Fibroblast of skin of left biceps (primary cell): ENCODE results near the gene FAM83C.
A peak's percentile ranks its signal among the peaks of the same experiment; 100 is the strongest.
"Not testable (repeated sequence)": the region's sequence is repeated elsewhere in the genome, so short reads cannot be mapped to it uniquely, and the experiment has no call there.

ENCODE experiments used
- DNase-seq, 2 experiments: peaks; one replicate each; pipeline ENCODE4 v3.0.0-alpha.2; 2013; ENCODE audit warnings: low read depth in 2 of 2

The FAM83C gene

DNA sequence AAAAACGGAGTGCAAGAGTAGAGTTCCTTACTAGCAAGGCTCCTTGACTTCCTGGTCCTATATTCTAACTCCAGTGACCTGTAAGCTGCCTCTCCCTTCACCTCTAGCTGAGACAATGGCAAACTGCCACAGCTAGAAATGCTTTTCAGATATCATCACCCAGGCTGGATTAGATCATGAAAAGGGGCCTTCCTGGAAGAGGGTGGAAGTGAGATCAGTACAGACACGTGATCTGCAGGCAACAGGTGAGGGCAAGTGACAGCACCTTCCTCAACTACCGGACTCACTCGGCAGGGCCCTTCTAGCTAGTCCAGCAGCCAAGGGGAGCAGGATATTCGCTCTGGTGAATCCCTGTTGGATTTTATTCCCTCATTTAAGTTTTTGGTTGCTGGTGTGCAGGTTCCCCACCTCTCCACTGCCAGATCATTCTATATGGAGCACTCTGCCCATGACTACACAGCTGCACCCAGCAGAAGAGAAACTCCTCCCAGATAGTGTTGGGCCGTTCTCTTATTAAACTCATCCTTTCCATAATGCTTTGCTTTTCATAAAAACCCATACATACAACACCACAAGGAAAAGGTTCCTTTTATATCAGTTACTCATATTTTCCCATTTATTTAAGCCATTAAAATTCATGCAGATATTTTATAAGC lies 26.4 kb upstream of the FAM83C start:
- no peak for DNase-seq

DNA sequence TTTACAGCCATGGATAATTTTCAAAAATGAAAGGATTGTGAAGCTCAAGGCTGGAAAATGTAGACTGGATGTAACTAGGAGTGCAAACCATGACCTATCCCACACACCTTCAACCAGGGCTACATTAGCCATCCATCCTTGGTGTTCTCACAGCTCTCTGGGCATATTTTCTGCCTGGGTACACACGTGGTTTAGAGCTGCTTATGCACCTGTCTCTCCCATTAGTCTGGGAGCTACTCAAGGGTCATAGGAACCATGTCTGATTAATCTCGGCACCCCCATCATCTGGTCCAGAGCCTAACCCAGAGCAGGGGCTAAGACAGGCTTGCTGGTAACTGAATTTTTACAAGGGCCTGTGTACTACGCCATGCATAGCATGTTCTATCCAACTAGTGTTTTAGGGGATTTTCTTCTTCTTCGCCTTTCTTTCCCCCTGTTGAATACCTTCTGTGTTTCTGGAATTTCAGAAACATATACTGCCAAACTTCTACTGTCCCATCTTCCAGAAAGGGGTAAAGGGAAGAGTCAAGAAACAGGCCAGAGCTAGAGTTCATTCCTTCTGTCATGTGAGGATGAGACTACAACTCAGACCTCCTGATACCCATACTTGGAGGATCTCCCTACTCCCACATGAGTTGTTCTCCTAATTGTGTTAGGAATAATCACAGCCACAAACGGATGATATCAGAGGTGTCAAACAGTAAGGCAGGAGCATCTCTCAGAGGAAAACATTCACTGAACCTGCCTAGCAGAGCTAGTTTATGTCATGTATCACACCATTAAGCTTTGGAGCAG lies 25.4 kb upstream of the FAM83C start:
- DNase-seq = no peak

DNA sequence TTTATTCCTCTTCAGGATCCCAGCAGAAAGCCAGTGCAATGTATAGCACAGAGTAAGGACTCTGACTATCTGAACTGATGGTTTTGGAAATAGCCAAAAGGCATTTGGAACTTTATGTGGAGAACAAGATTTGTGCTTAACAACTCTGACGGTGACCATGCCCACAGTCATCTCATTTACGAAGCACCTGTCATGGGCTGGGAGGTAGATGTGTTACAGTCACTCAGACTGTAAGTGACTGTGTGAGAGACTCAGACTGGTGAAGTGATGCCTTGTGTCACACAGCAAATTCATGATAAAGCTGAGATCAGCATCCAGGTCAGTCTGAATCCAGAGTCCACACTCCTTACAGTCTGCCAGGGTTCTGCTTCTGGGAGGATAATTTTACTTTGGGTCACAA lies 23.9 kb upstream of the FAM83C start:
- no peak for DNase-seq

DNA sequence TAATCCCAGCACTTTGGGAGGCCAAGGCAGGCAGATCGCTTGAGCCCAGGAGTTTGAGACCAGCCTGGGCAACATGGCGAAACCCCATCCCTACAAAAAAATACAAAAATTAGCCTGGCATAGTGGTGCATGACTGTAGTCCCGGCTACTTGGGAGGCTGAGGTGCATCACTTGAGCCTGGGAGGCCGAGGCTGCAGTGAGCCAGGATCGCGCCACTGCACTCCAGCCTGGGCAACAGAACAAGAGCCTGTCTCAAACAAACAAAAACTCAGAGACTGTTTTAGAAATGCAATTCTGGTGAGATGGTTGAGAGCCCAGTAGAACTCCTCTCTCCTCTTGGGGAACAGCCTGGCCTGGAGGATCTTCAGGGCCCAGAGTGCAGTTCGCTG lies 23.4 kb upstream of the FAM83C start:
- not testable (repeated sequence) for DNase-seq

DNA sequence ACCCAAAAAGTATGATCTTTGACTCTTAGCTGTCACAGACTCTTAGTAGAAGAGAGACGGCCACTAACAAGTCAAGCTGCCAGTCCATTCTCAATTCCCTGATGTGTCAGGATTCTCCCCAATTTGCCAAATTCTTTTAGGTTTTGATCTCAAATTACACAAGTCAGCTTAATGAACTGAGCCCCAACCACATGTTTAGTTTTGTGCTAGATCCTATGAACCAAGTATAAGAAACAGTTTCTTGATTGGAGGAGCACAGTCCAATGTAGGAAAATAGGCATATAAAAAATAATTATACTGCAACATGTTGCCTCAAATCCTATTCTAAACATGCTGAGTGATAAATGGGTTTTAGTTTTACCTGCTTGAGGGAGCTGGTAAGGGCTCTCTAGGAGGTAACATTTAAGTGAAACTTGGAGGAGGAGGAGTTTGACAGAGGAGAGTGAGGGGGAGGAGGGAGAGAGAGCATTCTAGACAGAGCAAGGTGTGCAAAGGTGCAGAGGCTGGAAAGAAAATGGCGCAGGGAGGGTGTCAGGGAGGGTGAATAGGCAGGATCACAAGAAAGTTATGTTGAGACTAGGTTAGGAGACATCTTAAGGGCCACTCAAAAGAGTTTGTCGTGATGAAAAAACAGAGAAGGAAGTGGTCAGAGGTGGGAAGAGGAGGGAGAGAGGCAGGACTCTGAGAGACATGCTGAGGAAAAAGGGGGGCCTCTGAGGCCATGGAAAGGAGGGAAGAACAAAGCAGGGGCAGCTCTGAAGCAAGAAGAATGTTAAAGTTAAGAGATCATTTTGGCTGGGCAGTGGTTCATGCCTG lies 22.8 kb upstream of the FAM83C start:
- no peak for DNase-seq

DNA sequence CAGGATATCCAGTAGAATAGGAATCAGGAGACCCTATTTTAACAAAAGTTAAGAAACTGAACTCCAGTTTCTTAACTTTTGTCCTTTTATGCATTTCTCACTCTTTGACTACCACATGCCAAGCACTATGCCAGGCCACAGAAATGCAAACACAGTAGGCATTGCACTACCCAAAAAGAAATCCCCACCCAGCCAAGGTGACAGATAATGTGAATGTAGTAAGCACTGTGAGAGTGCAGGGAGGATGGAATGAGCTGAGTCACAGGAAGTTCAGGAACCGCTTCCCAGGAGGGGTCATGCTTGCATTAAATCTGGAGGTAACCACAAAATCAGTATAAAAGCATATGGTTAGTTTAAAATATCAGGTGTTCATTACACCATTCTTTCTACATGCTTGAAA lies 20.1 kb upstream of the FAM83C start:
- DNase-seq = no peak

DNA sequence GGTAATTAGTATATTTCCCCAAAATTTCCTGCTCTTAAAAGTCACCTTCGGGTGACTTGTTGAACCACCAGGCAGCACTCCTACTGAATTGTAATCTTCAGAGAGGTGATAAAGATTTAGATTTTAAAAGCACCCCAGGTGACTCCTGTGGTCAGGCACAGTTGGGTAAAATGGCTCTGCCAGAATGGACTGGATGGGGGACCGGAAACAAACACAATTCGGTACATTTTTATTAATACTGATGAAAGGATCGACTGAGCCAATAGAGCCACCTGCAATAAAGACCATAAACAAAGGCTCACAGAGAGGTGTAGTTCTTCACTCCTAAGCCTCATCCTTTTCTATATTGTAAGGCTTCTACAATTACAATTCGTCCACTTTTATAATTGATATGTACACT lies 19.6 kb upstream of the FAM83C start:
- DNase-seq = no peak

DNA sequence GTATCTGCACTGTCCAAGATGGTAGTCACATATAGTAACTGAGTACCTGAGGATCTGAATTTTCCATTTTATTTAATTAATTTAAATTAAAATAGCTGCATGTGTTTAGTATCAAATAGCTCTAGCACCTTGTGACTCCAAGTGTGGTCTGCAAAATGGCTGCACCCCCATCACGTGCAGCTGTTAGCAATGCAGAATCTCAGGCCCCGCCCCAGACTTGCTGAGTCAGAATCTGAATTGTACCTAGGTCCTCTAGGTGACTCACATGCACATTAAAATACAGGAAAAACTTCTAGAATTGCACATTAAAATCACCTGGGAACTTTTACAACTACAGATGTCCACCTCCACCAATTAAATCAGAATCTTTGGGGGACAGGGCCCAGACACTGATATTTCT lies 19.2 kb upstream of the FAM83C start:
- no peak for DNase-seq

DNA sequence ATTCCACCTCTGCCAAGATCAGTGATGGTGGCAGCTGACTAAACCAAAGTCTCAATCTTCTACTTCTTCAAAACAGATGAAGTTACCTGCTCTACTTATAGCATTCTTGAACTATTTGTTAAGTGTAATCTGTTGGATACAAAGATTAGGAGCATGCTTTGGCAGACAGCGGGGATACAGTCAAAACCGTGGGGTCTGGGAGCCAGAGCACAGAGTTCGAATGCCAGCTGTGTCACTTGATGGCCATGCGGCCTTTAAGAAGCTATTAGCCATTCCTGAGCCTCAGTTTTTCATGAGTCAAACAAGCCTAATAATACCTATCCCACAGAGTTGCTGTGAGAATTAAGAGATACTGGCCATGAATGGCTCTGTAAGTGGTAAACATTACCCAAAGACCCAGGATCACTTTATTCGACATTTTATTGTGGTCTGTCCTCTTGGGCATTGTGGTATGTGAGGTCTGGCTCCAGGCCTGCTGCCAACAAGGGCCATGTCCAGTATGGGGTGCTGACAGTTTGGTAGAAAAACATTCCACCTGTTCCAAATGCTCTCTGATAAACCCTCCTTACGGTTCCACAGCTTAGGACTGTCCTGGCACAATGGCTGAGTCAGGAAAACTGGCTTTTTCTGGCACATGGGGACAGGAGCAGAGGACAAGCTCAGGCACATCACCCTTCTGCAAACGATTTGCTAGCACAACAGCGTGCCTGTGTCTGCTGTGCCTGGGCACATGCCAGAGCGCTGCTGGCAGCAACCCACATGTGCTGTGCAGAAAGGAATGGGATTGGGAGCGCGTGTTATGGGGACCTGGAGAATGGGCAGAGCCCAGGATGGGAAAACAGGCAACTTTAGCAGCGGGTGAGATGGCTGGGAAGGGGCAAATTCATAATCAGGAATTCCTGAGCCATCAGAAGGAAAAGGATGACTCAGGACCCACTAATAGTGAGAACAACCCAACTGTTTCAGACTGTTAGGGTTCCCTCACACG lies 15.7 kb upstream of the FAM83C start:
- DNase-seq = no peak

DNA sequence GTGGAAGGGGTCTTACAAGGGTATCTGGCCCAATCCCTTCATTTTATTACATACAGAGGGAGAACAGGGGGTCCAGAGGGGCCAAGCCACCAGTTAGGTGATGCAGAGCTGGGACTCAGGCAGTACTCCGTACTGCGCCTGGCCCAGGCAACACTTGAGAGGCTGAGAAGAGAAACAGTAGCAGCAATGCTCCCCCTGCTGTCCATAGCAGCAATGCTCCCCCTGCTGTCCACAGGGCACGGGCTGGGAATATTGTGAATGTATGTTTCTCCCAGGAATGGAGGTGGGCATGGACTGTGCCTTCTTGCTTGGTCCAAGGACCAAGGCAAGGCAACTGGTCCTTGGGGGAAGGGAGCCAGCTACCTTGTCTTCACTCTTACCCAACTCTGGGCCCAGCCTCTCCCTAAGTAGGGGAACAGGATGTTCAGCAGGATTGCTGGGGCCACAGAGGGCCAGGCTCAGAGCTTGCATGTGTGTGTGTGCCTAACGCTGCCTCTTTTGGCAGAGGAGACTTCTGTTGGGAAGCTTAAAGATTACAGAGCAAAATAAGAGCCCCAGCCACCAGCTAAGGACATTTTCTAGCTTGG lies 14.8 kb upstream of the FAM83C start:
- DNase-seq = no peak

DNA sequence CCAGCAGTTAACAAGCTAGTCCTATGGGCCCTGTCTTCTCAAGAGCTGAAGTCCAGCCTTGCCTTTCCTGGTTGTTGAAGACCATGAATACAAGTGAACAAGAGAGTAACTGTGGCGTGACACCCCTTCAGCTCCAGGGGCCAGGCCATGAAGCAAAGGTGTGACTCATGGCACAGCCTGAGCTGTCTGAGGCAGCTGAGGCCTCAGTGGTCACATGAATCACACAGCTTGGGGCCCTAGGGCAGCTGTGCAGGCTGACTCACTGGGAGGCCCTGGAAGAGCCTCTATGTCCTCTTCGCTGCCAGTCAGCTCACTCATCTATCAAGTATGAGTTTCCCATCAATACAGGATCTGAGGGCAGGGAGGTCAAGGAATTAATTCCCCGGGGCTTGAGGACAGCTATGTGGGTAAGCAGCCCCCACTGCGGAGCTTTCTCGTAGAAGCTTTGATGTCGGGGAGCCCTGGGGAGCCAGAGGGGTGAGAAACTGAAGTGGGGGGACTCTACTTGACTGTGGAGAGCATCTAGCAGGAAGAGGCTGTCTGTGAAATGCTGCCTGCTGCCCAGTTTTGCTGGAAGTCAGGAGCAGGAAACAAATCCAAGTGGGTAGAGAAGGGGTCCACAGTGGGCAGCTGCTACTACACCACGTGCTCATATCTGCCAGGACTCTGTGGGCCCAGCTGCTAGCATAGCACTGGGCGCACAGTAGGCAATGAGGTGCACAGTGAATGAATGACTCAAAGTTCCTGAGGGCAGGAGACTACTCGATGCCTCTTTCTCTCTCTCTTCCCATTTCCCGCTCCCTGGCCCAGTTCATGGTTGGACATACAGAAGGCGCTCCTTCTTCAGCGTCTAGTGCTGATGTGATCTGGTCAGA lies 13.7 kb upstream of the FAM83C start:
- DNase-seq = peak; percentile 97

DNA sequence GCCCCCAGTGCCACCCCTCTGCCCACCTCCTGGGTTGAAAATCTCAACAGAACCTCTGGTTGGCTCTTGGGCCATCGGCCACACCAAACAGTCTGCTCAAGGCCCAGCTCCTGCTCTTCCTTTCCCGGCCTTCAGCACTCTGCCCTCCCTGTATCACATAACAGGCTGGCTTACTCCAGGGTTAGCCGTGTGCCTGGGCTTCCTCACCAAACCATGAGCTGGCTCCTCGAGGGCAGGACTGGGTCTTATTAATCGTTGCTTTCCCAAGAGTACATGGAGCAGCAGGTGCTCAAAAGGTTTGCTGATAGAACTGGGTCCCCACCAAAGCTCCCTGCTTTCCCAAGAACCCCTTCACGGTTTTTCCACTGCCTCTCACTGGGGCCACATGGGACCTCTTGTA lies 12.7 kb upstream of the FAM83C start:
- DNase-seq = no peak

DNA sequence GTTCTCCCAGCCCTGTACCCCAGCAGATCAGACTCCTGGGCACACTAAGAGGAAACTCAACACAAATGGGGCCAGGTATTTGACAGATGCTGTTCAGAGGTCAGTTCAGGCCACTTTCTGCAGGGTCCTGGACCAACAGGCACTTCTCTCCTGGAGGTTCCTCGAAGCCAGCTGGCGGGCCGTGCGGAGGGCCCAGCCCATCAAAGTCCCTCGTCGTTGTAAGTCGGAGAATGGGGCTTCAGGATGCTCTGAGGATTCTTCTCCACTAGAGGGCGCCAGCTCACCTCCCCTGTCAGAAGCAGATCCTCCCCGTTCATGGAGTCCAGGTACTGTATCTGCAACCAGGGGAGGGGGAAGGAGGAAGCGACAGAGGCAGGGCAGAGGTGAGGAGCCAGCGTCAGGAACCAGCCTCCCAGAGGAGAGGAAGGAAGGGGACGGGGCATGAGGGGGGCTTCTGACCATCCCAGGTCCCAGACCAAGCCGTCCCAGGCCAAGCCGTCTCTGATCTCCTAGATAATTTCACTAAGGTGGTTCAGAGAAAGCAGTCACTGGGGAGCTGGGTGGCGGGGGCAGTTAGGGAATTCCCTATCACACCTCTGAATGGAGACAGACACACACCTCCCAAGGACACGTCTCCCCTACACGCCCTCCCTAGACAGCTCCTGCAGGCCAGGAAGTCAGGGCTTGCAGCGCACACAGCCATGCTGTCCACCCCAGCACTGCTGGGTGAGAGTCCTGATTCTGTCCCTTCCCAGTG lies 11.7 kb upstream of the FAM83C start:
- no peak for DNase-seq

DNA sequence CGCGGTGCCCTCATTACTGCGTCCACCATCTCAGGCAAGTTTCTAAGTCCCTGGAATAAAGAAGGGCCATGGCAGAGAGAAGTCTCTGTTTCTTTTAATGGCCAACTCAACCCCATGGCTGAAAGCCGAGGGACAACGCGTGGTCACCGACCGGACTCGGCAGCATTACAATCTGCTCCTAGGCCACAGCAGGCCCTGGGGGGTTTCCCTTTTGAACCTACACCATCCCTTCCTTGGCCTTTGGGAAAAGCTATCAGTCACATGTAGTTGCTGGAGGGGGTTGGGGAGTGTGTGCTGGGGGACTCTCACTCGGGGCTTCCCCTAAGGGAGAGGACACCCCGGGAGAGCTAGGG lies 11.1 kb upstream of the FAM83C start:
- DNase-seq = no peak

DNA sequence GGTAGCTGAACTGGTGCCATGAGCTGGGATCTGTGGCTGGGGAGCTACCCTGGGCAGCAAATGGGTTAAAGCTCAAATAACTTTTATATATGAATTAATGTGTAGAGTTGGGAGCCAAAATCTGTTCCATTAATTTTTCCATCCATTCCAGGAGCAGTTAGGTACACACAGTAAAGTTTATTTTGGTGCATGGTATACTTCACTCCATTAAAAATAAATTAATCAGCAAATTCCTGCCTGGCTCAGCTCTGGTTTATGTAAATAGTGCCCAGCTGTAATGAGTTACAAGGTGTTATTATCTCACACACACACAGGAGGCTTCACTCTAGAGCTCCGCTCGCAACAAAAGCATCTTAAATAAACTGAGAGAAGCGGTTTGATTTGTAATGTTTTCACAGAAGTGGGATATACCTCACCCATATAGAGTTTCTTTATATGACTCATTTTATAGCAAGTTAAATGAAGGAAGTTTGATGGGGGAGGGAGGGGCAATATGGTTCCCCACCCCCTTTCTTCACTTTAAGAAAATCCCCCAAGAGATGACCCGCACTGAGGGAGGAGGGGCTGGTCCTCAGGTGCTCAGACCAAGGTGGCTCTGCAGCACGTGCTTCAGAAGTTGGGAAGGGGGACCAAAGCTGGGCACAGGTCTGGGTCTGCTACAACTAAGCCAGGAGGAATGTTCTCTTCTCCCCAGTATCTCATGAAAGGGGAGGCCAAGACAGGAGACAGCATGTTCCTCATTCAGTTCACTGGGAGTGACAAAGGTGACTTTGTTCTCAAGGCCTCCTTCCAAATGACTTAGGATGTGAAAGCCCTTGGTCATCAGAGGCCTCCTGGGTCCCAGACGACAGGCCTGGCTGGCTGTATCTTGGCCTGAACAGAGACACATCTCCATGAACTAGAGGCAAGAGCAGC lies 10.5 kb upstream of the FAM83C start:
- no peak for DNase-seq

DNA sequence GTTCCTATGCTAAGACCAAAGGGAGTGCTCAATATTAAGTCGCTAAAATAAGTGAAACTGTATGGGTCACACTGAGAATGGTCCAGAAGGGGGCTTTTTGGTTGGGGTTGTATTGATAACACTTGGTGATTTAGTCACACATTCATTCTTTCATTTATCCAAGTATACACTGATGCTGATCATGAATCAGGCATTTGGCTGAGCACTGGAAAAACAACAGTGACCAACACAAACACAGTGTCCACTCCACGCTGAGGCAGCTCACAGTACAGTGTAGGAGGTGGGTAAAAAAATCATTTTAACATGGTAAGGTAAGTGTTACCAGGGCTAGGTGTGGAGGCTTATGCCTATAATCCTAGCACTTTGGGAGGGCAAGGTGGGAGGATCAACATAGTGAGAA lies 9.2 kb upstream of the FAM83C start:
- no peak for DNase-seq

DNA sequence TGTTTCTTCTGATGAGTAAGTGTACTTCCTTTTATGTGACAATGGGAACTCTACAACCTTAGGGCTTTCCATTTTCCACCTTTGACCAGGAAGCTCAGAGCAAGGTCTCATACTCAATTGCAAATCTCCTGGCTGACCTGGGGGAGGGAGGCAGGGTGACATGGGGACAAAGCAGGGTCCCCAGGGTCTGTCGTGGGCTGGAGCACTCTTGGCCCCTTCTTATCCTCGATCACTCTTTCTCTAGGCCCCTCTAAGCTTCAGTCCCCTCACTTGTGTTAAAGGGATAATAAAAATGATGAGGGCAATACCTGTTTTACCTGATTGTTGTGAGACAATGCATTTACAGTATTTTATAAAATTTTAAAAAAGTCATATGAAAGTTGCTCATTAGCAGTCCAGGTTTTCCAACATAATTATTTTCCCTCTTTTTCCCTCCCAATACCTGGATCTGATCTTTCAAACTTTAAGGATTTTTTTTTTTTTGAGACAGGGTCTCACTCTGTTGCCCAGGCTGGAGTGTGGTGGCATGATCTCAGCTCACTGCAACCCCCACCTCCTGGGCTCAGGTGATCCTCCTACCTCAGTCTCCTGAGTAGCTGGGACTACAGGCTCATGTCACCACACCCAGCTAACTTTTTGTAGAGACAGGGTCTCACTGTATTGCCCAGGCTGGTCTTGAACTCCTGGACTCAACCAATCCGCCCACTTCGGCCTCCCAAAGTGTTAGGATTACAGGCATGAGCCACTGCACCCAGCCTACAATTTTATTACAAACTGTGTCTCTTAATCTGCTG lies 8.4 kb upstream of the FAM83C start:
- DNase-seq = no peak

DNA sequence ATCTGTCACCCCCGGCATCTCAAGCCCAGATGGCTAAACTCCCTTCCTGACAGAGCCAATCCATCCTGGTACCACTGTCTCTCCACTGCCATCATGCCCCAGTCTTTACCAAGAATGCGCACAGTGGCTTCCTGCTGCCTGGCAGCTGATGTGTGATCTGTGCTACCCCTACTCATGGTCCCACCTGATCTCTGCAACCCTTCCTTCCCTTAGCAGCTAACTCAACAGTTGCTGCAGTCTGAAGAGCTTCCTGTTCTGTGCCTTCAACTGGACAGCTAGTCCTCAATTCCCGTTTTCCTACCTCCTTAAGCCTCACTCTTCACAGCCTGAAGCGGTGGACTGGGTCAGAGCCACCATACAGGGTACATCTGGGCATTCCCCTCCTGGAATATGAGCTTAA lies 7.6 kb upstream of the FAM83C start:
- no peak for DNase-seq
